CD4-positive, alpha-beta T cell treated with Interleukin-21 for 1 hour (primary cell): ENCODE data around the gene TNS4.
"Not testable (repeated sequence)": the region's sequence is repeated elsewhere in the genome, so short reads cannot be mapped to it uniquely, and the experiment has no call there.

ENCODE experiments used
- DNase-seq: peaks from one replicate; pipeline ENCODE4 v3.0.0-alpha.2; 2020

TNS4 gene

GRCh38 chr17:40501499-40501911 is at the start of gene TNS4:
Gene TNS4 (minus strand): TSS chr17:40501623. CDS start chr17:40496425, 5,198 bp downstream.
- no peak for DNase-seq

- no peak for DNase-seq
These were observed 49.2 kb upstream of the TNS4 start for GRCh38 chr17:40550608-40551007.

- DNase-seq = no peak
These were observed 47.7 kb upstream of the TNS4 start for GRCh38 chr17:40548982-40549685.

GRCh38 chr17:40548491-40548981 is 47.1 kb upstream of the TNS4 start:
- DNase-seq = no peak

- no peak for DNase-seq
These were observed 46.5 kb upstream of the TNS4 start for GRCh38 chr17:40547785-40548478.

GRCh38 chr17:40547079-40547784 is 45.8 kb upstream of the TNS4 start:
- DNase-seq = peak; percentile 70

GRCh38 chr17:40546497-40546896 is 45.1 kb upstream of the TNS4 start:
- DNase-seq = not testable (repeated sequence)

GRCh38 chr17:40545660-40546059 is 44.2 kb upstream of the TNS4 start:
- DNase-seq = no peak

GRCh38 chr17:40542558-40543411 is 41.4 kb upstream of the TNS4 start:
- peak; percentile 66 for DNase-seq

- DNase-seq = no peak
These were observed 40.6 kb upstream of the TNS4 start for GRCh38 chr17:40541873-40542557.

GRCh38 chr17:40541060-40541872 is 39.8 kb upstream of the TNS4 start:
- peak; percentile 83 for DNase-seq

- DNase-seq = peak; percentile 67
These were observed 39.0 kb upstream of the TNS4 start for GRCh38 chr17:40540448-40540847.

- DNase-seq = no peak
These were observed 38.4 kb upstream of the TNS4 start for GRCh38 chr17:40539711-40540411.

GRCh38 chr17:40538936-40539705 is 37.7 kb upstream of the TNS4 start:
- DNase-seq = no peak

GRCh38 chr17:40538019-40538935 is 36.9 kb upstream of the TNS4 start:
- DNase-seq = no peak

- DNase-seq = no peak
These were observed 35.1 kb upstream of the TNS4 start for GRCh38 chr17:40536295-40537171.

- no peak for DNase-seq
These were observed 34.5 kb upstream of the TNS4 start for GRCh38 chr17:40535924-40536294.

- DNase-seq = no peak
These were observed 34.0 kb upstream of the TNS4 start for GRCh38 chr17:40535438-40535837.
